Coronary artery (tissue), 2 donors: Measurements from ENCODE around the gene TULP1.
"Not testable (repeated sequence)": the region's sequence is repeated elsewhere in the genome, so short reads cannot be mapped to it uniquely, and the experiment has no call there.

Experiments
- DNase-seq: peaks from one replicate; pipeline ENCODE4 v3.0.0-alpha.2; 2017; ENCODE audit warnings: low spot score
- H3K27ac ChIP-seq, 2 donors: fragments of 200-600 bp; sonication (generic); one replicate each; pipeline ENCODE4 v1.5.1; 2016 to 2019
- H3K4me3 ChIP-seq: fragments of 200-600 bp; sonication (generic); 2 replicates; pipeline ENCODE4 v1.5.1; 2016; ENCODE audit warnings: mild to moderate bottlenecking, moderate library complexity
- CTCF ChIP-seq: fragments of 200-600 bp; sonication (generic); IDR thresholded peaks from one replicate; pipeline ENCODE4 v1.5.1; 2019; ENCODE audit warnings: antibody characterized with exemption

Gene TULP1

GRCh38 chr6:35552285-35552917 lies 39.7 kb upstream of the TULP1 start:
- no peak overlapping the region for H3K27ac ChIP-seq
- no peak for DNase-seq
- H3K4me3 ChIP-seq, result no peak overlapping the region
- TF ChIP-seq CTCF, result no peak

GRCh38 chr6:35550437-35550836 lies 37.7 kb upstream of the TULP1 start:
- H3K4me3 ChIP-seq, result no peak overlapping the region
- H3K27ac ChIP-seq, result no peak overlapping the region
- DNase-seq, result no peak
- TF ChIP-seq CTCF, result no peak

- H3K4me3 ChIP-seq, result no peak overlapping the region
- no peak for DNase-seq
- no peak for TF ChIP-seq CTCF
- H3K27ac ChIP-seq, result no peak overlapping the region
These were observed 35.0 kb upstream of the TULP1 start for GRCh38 chr6:35547676-35548075.

- no peak overlapping the region for H3K4me3 ChIP-seq
- no peak for TF ChIP-seq CTCF
- DNase-seq, result no peak
- H3K27ac ChIP-seq, result no peak overlapping the region
These were observed 32.2 kb upstream of the TULP1 start for GRCh38 chr6:35544769-35545361.

GRCh38 chr6:35543459-35544193 lies 30.9 kb upstream of the TULP1 start:
- no peak overlapping the region for H3K27ac ChIP-seq
- H3K4me3 ChIP-seq, result no peak overlapping the region
- TF ChIP-seq CTCF, result no peak
- no peak for DNase-seq

- H3K4me3 ChIP-seq, result no peak overlapping the region
- DNase-seq, result no peak
- TF ChIP-seq CTCF, result no peak
- no peak overlapping the region for H3K27ac ChIP-seq
These were observed 29.1 kb upstream of the TULP1 start for GRCh38 chr6:35541836-35542235.

GRCh38 chr6:35539223-35539622 lies 26.5 kb upstream of the TULP1 start:
- no peak for TF ChIP-seq CTCF
- Histone ChIP-seq H3K27ac (no peak overlapping the region), H3K4me3 (no peak overlapping the region)
- DNase-seq, result no peak

GRCh38 chr6:35535847-35536246 lies 23.2 kb upstream of the TULP1 start:
- not testable (repeated sequence) for H3K27ac ChIP-seq, H3K4me3 ChIP-seq, DNase-seq
